ENCODE results near the gene FAM89B. TPM values are rescaled to one million over a fixed set of nuclear protein-coding genes. Genes with fewer than 3 reads are reported as not detected.
A peak's percentile ranks its signal among the peaks of the same experiment; 100 is the strongest.

Gene FAM89B
- total RNA-seq, 6 experiments from 2014 or later = 40.9 to 52.8 (median 43.7) TPM

DNA sequence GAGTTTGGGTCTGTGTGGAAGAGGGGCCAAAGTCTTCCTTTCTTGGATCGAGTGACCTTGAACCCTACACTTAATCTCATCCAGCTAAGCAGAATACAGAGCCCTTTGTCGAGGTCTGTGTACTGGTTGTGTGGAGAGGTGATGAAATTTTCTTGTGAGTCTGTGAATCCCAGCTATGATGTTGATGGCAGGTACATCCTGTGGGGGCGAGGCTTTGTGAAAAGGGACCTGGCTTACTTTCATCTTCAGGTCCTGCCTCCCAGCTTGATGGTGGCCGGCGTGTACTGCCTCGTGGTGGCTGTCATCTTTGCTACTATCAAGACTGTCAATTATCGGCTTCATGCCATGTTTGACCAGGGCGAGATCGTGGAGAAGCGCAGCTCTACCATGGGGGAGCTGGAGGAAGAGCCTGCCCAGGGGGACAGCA is 44.2 kb downstream of the FAM89B start:
- H3K27ac Mint-ChIP-seq = peak overlapping the region; percentile 83
- peaks cover 17% of the 10 kb centered on the region for H3K36me3 Mint-ChIP-seq (ENCODE audit: low read depth)
- no peaks in the 10 kb centered on the region for H3K9me3 Mint-ChIP-seq
- peaks cover 28% of the 10 kb centered on the region for H3K4me1 Mint-ChIP-seq (ENCODE audit: low read depth)
- H3K27me3 Mint-ChIP-seq (ENCODE audit: insufficient read depth) = peaks cover 2% of the 10 kb centered on the region
- H3K4me3 Mint-ChIP-seq = peak overlapping the region; percentile 94
- DNase-seq = no peak
- no peak for TF ChIP-seq CTCF (IDR thresholded peaks at IDR 0.05)

- H3K4me1 Mint-ChIP-seq (ENCODE audit: low read depth) = peaks cover 21% of the 10 kb centered on the region
- H3K27me3 Mint-ChIP-seq (ENCODE audit: insufficient read depth) = peaks cover 1% of the 10 kb centered on the region
- peaks cover 13% of the 10 kb centered on the region for H3K36me3 Mint-ChIP-seq (ENCODE audit: low read depth)
- no peaks in the 10 kb centered on the region for H3K9me3 Mint-ChIP-seq
- no peak for TF ChIP-seq CTCF (IDR thresholded peaks at IDR 0.05)
- peak overlapping the region; percentile 94 for H3K4me3 Mint-ChIP-seq
- no peak for DNase-seq
- H3K27ac Mint-ChIP-seq = no peak overlapping the region
These were observed 45.0 kb downstream of the FAM89B start for GRCh38 chr11:65617136-65617850.

DNA sequence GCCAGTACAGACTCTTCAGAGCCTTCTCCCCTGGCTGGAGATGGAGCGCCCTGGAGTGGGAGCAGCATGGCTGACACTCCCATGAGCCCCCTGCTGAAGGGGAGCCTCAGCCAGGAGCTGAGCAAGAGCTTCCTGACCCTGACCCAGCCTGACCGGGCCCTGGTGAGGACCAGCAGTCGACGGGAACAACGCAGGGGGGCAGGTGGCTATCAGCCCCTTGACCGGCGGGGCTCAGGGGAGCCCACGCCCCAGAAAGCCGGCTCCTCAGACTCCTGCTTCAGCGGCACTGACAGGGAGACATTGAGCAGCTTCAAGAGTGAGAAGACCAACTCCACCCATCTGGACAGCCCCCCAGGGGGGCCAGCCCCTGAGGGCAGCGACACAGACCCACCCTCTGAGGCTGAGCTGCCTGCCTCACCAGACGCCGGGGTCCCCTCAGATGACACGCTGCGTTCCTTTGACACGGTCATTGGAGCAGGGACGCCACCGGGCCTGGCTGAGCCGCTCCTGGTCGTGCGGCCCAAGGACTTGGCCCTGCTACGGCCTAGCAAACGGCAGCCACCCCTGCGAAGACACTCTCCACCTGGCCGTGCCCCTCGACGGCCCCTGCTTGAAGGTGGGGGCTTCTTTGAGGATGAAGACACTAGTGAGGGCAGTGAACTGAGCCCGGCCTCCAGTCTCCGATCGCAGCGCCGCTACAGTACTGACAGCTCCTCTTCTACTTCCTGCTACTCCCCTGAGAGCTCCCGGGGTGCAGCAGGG is 45.8 kb downstream of the FAM89B start:
- Mint-ChIP-seq H3K4me1 (ENCODE audit: low read depth) (peaks cover 12% of the 10 kb centered on the region), H3K4me3 (no peak overlapping the region), H3K9me3 (no peaks in the 10 kb centered on the region)

GRCh38 chr11:65618763-65619162 is 46.4 kb downstream of the FAM89B start:
- no peak for TF ChIP-seq CTCF (IDR thresholded peaks at IDR 0.05)
- H3K4me1 Mint-ChIP-seq (ENCODE audit: low read depth) = peaks cover 10% of the 10 kb centered on the region
- H3K4me3 Mint-ChIP-seq = no peak overlapping the region
- no peak overlapping the region for H3K27ac Mint-ChIP-seq
- H3K36me3 Mint-ChIP-seq (ENCODE audit: low read depth) = peaks cover 10% of the 10 kb centered on the region
- no peaks in the 10 kb centered on the region for H3K9me3 Mint-ChIP-seq
- H3K27me3 Mint-ChIP-seq (ENCODE audit: insufficient read depth) = peaks cover 1% of the 10 kb centered on the region
- no peak for DNase-seq

More for the DNA sequence above, 45.8 kb downstream of the FAM89B start:
- Mint-ChIP-seq H3K36me3 (ENCODE audit: low read depth) (peaks cover 10% of the 10 kb centered on the region), H3K27me3 (ENCODE audit: insufficient read depth) (peaks cover 1% of the 10 kb centered on the region), H3K27ac (no peak overlapping the region)
- TF ChIP-seq CTCF (IDR thresholded peaks at IDR 0.05) = no peak
- no peak for DNase-seq

- H3K4me3 Mint-ChIP-seq = no peak overlapping the region
- no peak for TF ChIP-seq CTCF (IDR thresholded peaks at IDR 0.05)
- H3K36me3 Mint-ChIP-seq (ENCODE audit: low read depth) = peaks cover 13% of the 10 kb centered on the region
- no peak overlapping the region for H3K27ac Mint-ChIP-seq
- no peak for DNase-seq
- no peaks in the 10 kb centered on the region for H3K9me3 Mint-ChIP-seq
- peaks cover 10% of the 10 kb centered on the region for H3K4me1 Mint-ChIP-seq (ENCODE audit: low read depth)
- peaks cover 1% of the 10 kb centered on the region for H3K27me3 Mint-ChIP-seq (ENCODE audit: insufficient read depth)
These were observed 47.1 kb downstream of the FAM89B start for GRCh38 chr11:65619281-65619928.
